Measurements from ENCODE around the gene ZNF337.

- TF ChIP-seq, protein P1, sequence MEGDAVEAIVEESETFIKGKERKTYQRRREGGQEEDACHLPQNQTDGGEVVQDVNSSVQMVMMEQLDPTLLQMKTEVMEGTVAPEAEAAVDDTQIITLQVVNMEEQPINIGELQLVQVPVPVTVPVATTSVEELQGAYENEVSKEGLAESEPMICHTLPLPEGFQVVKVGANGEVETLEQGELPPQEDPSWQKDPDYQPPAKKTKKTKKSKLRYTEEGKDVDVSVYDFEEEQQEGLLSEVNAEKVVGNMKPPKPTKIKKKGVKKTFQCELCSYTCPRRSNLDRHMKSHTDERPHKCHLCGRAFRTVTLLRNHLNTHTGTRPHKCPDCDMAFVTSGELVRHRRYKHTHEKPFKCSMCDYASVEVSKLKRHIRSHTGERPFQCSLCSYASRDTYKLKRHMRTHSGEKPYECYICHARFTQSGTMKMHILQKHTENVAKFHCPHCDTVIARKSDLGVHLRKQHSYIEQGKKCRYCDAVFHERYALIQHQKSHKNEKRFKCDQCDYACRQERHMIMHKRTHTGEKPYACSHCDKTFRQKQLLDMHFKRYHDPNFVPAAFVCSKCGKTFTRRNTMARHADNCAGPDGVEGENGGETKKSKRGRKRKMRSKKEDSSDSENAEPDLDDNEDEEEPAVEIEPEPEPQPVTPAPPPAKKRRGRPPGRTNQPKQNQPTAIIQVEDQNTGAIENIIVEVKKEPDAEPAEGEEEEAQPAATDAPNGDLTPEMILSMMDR (IDR thresholded peaks at IDR 0.05; ENCODE audit: poor library complexity), result no peak
- TF ChIP-seq EZH2 (IDR thresholded peaks at IDR 0.05; ENCODE audit: borderline replicate concordance) (no peak), EZH2phosphoT487 (IDR thresholded peaks at IDR 0.05; ENCODE audit: low read depth, severe bottlenecking, unreplicated experiment) (no peak)
These were observed 69.9 kb downstream of the ZNF337 start for GRCh38 chr20:25626779-25627178.

Data from hepatocyte (in vitro differentiated cells).